ENCODE measurements around the gene HIC2.
"Not testable (repeated sequence)": the region's sequence is repeated elsewhere in the genome, so short reads cannot be mapped to it uniquely, and the experiment has no call there.

HIC2 gene

GRCh38 chr22:21407792-21408191 is 9.4 kb upstream of the HIC2 start:
- H3K56ac ChIP-seq (ENCODE audit: low read length); H3K4ac ChIP-seq (ENCODE audit: low read depth, low read length); H3K9ac ChIP-seq (ENCODE audit: low read length); H3K18ac ChIP-seq (ENCODE audit: low read length); H3K23ac ChIP-seq (ENCODE audit: low read length); DNase-seq; H2BK15ac ChIP-seq (replicated peaks; ENCODE audit: low read depth); H2AK5ac ChIP-seq (ENCODE audit: low read length); H3K27me3 ChIP-seq (ENCODE audit: insufficient read depth, low read length, poor library complexity); H3K36me3 ChIP-seq (ENCODE audit: control insufficient read depth, insufficient read depth, low read length); H4K8ac ChIP-seq (ENCODE audit: low read depth, low read length); H2BK120ac ChIP-seq (ENCODE audit: low read depth, low read length); H3K79me1 ChIP-seq (ENCODE audit: low read length); H2BK5ac ChIP-seq (ENCODE audit: low read length); H3K79me2 ChIP-seq (ENCODE audit: control insufficient read depth, insufficient read depth, low read length); H3K4me1 ChIP-seq (ENCODE audit: control insufficient read depth, low read depth, low read length); H3K4me2 ChIP-seq (ENCODE audit: low read length); H3K4me3 ChIP-seq (ENCODE audit: low read length); H4K5ac ChIP-seq (ENCODE audit: low read length); H3K27ac ChIP-seq (ENCODE audit: low read depth, low read length): not testable (repeated sequence)
- WGBS (ENCODE audit: extremely low coverage, insufficient coverage, low lambda C conversion rate), result no CpG with 5 or more reads among the region's 4 CpGs

- not testable (repeated sequence) for H2BK15ac ChIP-seq (replicated peaks; ENCODE audit: low read depth); DNase-seq; H3K79me2 ChIP-seq (ENCODE audit: control insufficient read depth, insufficient read depth, low read length); H3K4me1 ChIP-seq (ENCODE audit: control insufficient read depth, low read depth, low read length); H3K27me3 ChIP-seq (ENCODE audit: insufficient read depth, low read length, poor library complexity); H3K56ac ChIP-seq (ENCODE audit: low read length); H3K27ac ChIP-seq (ENCODE audit: low read depth, low read length); H3K4me2 ChIP-seq (ENCODE audit: low read length); H3K4me3 ChIP-seq (ENCODE audit: low read length); H3K18ac ChIP-seq (ENCODE audit: low read length); H2BK120ac ChIP-seq (ENCODE audit: low read depth, low read length); H3K4ac ChIP-seq (ENCODE audit: low read depth, low read length); H3K9ac ChIP-seq (ENCODE audit: low read length); H2BK5ac ChIP-seq (ENCODE audit: low read length); H3K79me1 ChIP-seq (ENCODE audit: low read length); H2AK5ac ChIP-seq (ENCODE audit: low read length); H3K23ac ChIP-seq (ENCODE audit: low read length); H3K36me3 ChIP-seq (ENCODE audit: control insufficient read depth, insufficient read depth, low read length); H4K8ac ChIP-seq (ENCODE audit: low read depth, low read length); H4K5ac ChIP-seq (ENCODE audit: low read length)
- WGBS (ENCODE audit: extremely low coverage, insufficient coverage, low lambda C conversion rate), result no CpG with 5 or more reads among the region's 25 CpGs
Observed at GRCh38 chr22:21416375-21416774, 796 bp upstream of the HIC2 start.

GRCh38 chr22:21417853-21418252 is 682 bp downstream of the HIC2 start:
- DNase-seq; H4K5ac ChIP-seq (ENCODE audit: low read length); H2BK5ac ChIP-seq (ENCODE audit: low read length); H3K27me3 ChIP-seq (ENCODE audit: insufficient read depth, low read length, poor library complexity); H3K36me3 ChIP-seq (ENCODE audit: control insufficient read depth, insufficient read depth, low read length); H3K4ac ChIP-seq (ENCODE audit: low read depth, low read length); H3K79me2 ChIP-seq (ENCODE audit: control insufficient read depth, insufficient read depth, low read length); H4K8ac ChIP-seq (ENCODE audit: low read depth, low read length); H2AK5ac ChIP-seq (ENCODE audit: low read length); H3K9ac ChIP-seq (ENCODE audit: low read length); H2BK120ac ChIP-seq (ENCODE audit: low read depth, low read length); H3K56ac ChIP-seq (ENCODE audit: low read length); H3K18ac ChIP-seq (ENCODE audit: low read length); H3K79me1 ChIP-seq (ENCODE audit: low read length); H3K4me3 ChIP-seq (ENCODE audit: low read length); H2BK15ac ChIP-seq (replicated peaks; ENCODE audit: low read depth); H3K4me1 ChIP-seq (ENCODE audit: control insufficient read depth, low read depth, low read length); H3K4me2 ChIP-seq (ENCODE audit: low read length); H3K23ac ChIP-seq (ENCODE audit: low read length); H3K27ac ChIP-seq (ENCODE audit: low read depth, low read length): not testable (repeated sequence)
- no CpG with 5 or more reads among the region's 33 CpGs for WGBS (ENCODE audit: extremely low coverage, insufficient coverage, low lambda C conversion rate)

- WGBS (ENCODE audit: extremely low coverage, insufficient coverage, low lambda C conversion rate), result no CpG with 5 or more reads among the region's 15 CpGs
- not testable (repeated sequence) for H4K8ac ChIP-seq (ENCODE audit: low read depth, low read length); H2BK120ac ChIP-seq (ENCODE audit: low read depth, low read length); H3K56ac ChIP-seq (ENCODE audit: low read length); H2BK15ac ChIP-seq (replicated peaks; ENCODE audit: low read depth); H3K36me3 ChIP-seq (ENCODE audit: control insufficient read depth, insufficient read depth, low read length); H3K4ac ChIP-seq (ENCODE audit: low read depth, low read length); H3K4me2 ChIP-seq (ENCODE audit: low read length); H2AK5ac ChIP-seq (ENCODE audit: low read length); H3K79me1 ChIP-seq (ENCODE audit: low read length); H2BK5ac ChIP-seq (ENCODE audit: low read length); H3K4me1 ChIP-seq (ENCODE audit: control insufficient read depth, low read depth, low read length); H3K4me3 ChIP-seq (ENCODE audit: low read length); H3K23ac ChIP-seq (ENCODE audit: low read length); H4K5ac ChIP-seq (ENCODE audit: low read length); H3K18ac ChIP-seq (ENCODE audit: low read length); H3K27ac ChIP-seq (ENCODE audit: low read depth, low read length); DNase-seq; H3K27me3 ChIP-seq (ENCODE audit: insufficient read depth, low read length, poor library complexity); H3K9ac ChIP-seq (ENCODE audit: low read length); H3K79me2 ChIP-seq (ENCODE audit: control insufficient read depth, insufficient read depth, low read length)
Observed at GRCh38 chr22:21418974-21419638, 1.9 kb downstream of the HIC2 start.

GRCh38 chr22:21420180-21420763 is 3.1 kb downstream of the HIC2 start:
- not testable (repeated sequence) for H3K4me3 ChIP-seq (ENCODE audit: low read length); DNase-seq; H2BK5ac ChIP-seq (ENCODE audit: low read length); H4K5ac ChIP-seq (ENCODE audit: low read length); H4K8ac ChIP-seq (ENCODE audit: low read depth, low read length); H3K9ac ChIP-seq (ENCODE audit: low read length); H3K27me3 ChIP-seq (ENCODE audit: insufficient read depth, low read length, poor library complexity); H2AK5ac ChIP-seq (ENCODE audit: low read length); H2BK15ac ChIP-seq (replicated peaks; ENCODE audit: low read depth); H3K18ac ChIP-seq (ENCODE audit: low read length); H3K56ac ChIP-seq (ENCODE audit: low read length); H3K4ac ChIP-seq (ENCODE audit: low read depth, low read length); H3K79me1 ChIP-seq (ENCODE audit: low read length); H2BK120ac ChIP-seq (ENCODE audit: low read depth, low read length); H3K23ac ChIP-seq (ENCODE audit: low read length); H3K4me1 ChIP-seq (ENCODE audit: control insufficient read depth, low read depth, low read length); H3K79me2 ChIP-seq (ENCODE audit: control insufficient read depth, insufficient read depth, low read length); H3K4me2 ChIP-seq (ENCODE audit: low read length); H3K27ac ChIP-seq (ENCODE audit: low read depth, low read length); H3K36me3 ChIP-seq (ENCODE audit: control insufficient read depth, insufficient read depth, low read length)
- WGBS (ENCODE audit: extremely low coverage, insufficient coverage, low lambda C conversion rate), result no CpG with 5 or more reads among the region's 19 CpGs
